ENCODE measurements around the gene IL12RB2.

IL12RB2 gene

GRCh38 chr1:67307251-67308060, at the start of gene IL12RB2:
TSS of gene IL12RB2 (plus strand) at chr1:67307873. CDS start at chr1:67320369, 12,496 bp downstream.
- H3K36me3 Mint-ChIP-seq (ENCODE audit: low read depth) = peaks cover 37% of the 10 kb centered on the region
- peak within 1 kb of the TSS; percentile 96 for H3K4me3 Mint-ChIP-seq
- H3K4me1 Mint-ChIP-seq (ENCODE audit: low read depth) = peaks cover 72% of the 10 kb centered on the region
- H3K27ac Mint-ChIP-seq = peak within 1 kb of the TSS; percentile 98
- peaks cover 8% of the 10 kb centered on the region for H3K27me3 Mint-ChIP-seq
- no peaks in the 10 kb centered on the region for H3K9me3 Mint-ChIP-seq

GRCh38 chr1:67261680-67262079, 46.0 kb upstream of the IL12RB2 start:
- H3K27ac Mint-ChIP-seq = no peak overlapping the region
- no peak overlapping the region for H3K4me3 Mint-ChIP-seq
- H3K36me3 Mint-ChIP-seq (ENCODE audit: low read depth) = no peaks in the 10 kb centered on the region
- H3K27me3 Mint-ChIP-seq = no peaks in the 10 kb centered on the region
- no peaks in the 10 kb centered on the region for H3K9me3 Mint-ChIP-seq
- peaks cover 39% of the 10 kb centered on the region for H3K4me1 Mint-ChIP-seq (ENCODE audit: low read depth)

- H3K4me1 Mint-ChIP-seq (ENCODE audit: low read depth) = peaks cover 39% of the 10 kb centered on the region
- H3K4me3 Mint-ChIP-seq = no peak overlapping the region
- H3K27ac Mint-ChIP-seq = peak overlapping the region; percentile 9
- H3K27me3 Mint-ChIP-seq = no peaks in the 10 kb centered on the region
- no peaks in the 10 kb centered on the region for H3K9me3 Mint-ChIP-seq
- H3K36me3 Mint-ChIP-seq (ENCODE audit: low read depth) = no peaks in the 10 kb centered on the region
These were observed 44.9 kb upstream of the IL12RB2 start for GRCh38 chr1:67262735-67263134.

GRCh38 chr1:67264152-67264551, 43.5 kb upstream of the IL12RB2 start:
- Mint-ChIP-seq H3K36me3 (ENCODE audit: low read depth) (no peaks in the 10 kb centered on the region), H3K4me1 (ENCODE audit: low read depth) (peaks cover 39% of the 10 kb centered on the region), H3K9me3 (no peaks in the 10 kb centered on the region), H3K27ac (no peak overlapping the region), H3K27me3 (no peaks in the 10 kb centered on the region), H3K4me3 (no peak overlapping the region)

GRCh38 chr1:67264899-67265298, 42.8 kb upstream of the IL12RB2 start:
- H3K9me3 Mint-ChIP-seq = no peaks in the 10 kb centered on the region
- H3K27ac Mint-ChIP-seq = no peak overlapping the region
- no peaks in the 10 kb centered on the region for H3K27me3 Mint-ChIP-seq
- peaks cover under 1% of the 10 kb centered on the region for H3K36me3 Mint-ChIP-seq (ENCODE audit: low read depth)
- H3K4me3 Mint-ChIP-seq = peak overlapping the region; percentile 65
- peaks cover 40% of the 10 kb centered on the region for H3K4me1 Mint-ChIP-seq (ENCODE audit: low read depth)

GRCh38 chr1:67269061-67269460, 38.6 kb upstream of the IL12RB2 start:
- Mint-ChIP-seq H3K27ac (no peak overlapping the region), H3K36me3 (ENCODE audit: low read depth) (peaks cover 21% of the 10 kb centered on the region), H3K9me3 (peaks cover 35% of the 10 kb centered on the region), H3K27me3 (no peaks in the 10 kb centered on the region), H3K4me1 (ENCODE audit: low read depth) (peaks cover 53% of the 10 kb centered on the region), H3K4me3 (no peak overlapping the region)

GRCh38 chr1:67270541-67270940, 37.1 kb upstream of the IL12RB2 start:
- H3K27me3 Mint-ChIP-seq = no peaks in the 10 kb centered on the region

GRCh38 chr1:67273591-67273990, 34.1 kb upstream of the IL12RB2 start:
- Mint-ChIP-seq H3K27me3 (no peaks in the 10 kb centered on the region), H3K4me1 (ENCODE audit: low read depth) (peaks cover 66% of the 10 kb centered on the region), H3K36me3 (ENCODE audit: low read depth) (peaks cover 32% of the 10 kb centered on the region), H3K4me3 (no peak overlapping the region), H3K9me3 (peaks cover 53% of the 10 kb centered on the region), H3K27ac (peak overlapping the region; percentile 85)

More at GRCh38 chr1:67270541-67270940, 37.1 kb upstream of the IL12RB2 start:
- Mint-ChIP-seq H3K4me1 (ENCODE audit: low read depth) (peaks cover 56% of the 10 kb centered on the region), H3K36me3 (ENCODE audit: low read depth) (peaks cover 25% of the 10 kb centered on the region), H3K9me3 (peaks cover 36% of the 10 kb centered on the region), H3K27ac (peak overlapping the region; percentile 50), H3K4me3 (no peak overlapping the region)

GRCh38 chr1:67274623-67275325, 32.9 kb upstream of the IL12RB2 start:
- Mint-ChIP-seq H3K4me1 (ENCODE audit: low read depth) (peaks cover 66% of the 10 kb centered on the region), H3K36me3 (ENCODE audit: low read depth) (peaks cover 32% of the 10 kb centered on the region), H3K9me3 (peaks cover 53% of the 10 kb centered on the region), H3K4me3 (peak overlapping the region; percentile 5), H3K27me3 (no peaks in the 10 kb centered on the region), H3K27ac (peak overlapping the region; percentile 77)

GRCh38 chr1:67280696-67281095, 27.0 kb upstream of the IL12RB2 start:
- no peak overlapping the region for H3K27ac Mint-ChIP-seq
- peaks cover 4% of the 10 kb centered on the region for H3K27me3 Mint-ChIP-seq
- H3K4me3 Mint-ChIP-seq = no peak overlapping the region
- peaks cover 41% of the 10 kb centered on the region for H3K4me1 Mint-ChIP-seq (ENCODE audit: low read depth)
- H3K9me3 Mint-ChIP-seq = peaks cover 16% of the 10 kb centered on the region
- H3K36me3 Mint-ChIP-seq (ENCODE audit: low read depth) = peaks cover 5% of the 10 kb centered on the region

- H3K4me3 Mint-ChIP-seq = no peak overlapping the region
- no peak overlapping the region for H3K27ac Mint-ChIP-seq
- H3K9me3 Mint-ChIP-seq = peaks cover 11% of the 10 kb centered on the region
- peaks cover 4% of the 10 kb centered on the region for H3K27me3 Mint-ChIP-seq
- H3K36me3 Mint-ChIP-seq (ENCODE audit: low read depth) = no peaks in the 10 kb centered on the region
- H3K4me1 Mint-ChIP-seq (ENCODE audit: low read depth) = peaks cover 41% of the 10 kb centered on the region
These were observed 26.4 kb upstream of the IL12RB2 start for GRCh38 chr1:67281244-67281643.

- Mint-ChIP-seq H3K27me3 (peaks cover 4% of the 10 kb centered on the region), H3K27ac (peak overlapping the region; percentile 92), H3K4me3 (peak overlapping the region; percentile 48), H3K4me1 (ENCODE audit: low read depth) (peaks cover 57% of the 10 kb centered on the region), H3K9me3 (peaks cover 4% of the 10 kb centered on the region), H3K36me3 (ENCODE audit: low read depth) (peaks cover 5% of the 10 kb centered on the region)
These were observed 21.7 kb upstream of the IL12RB2 start for GRCh38 chr1:67285780-67286488.

- Mint-ChIP-seq H3K27me3 (peaks cover 5% of the 10 kb centered on the region), H3K36me3 (ENCODE audit: low read depth) (peaks cover 5% of the 10 kb centered on the region), H3K9me3 (peaks cover 4% of the 10 kb centered on the region), H3K4me1 (ENCODE audit: low read depth) (peaks cover 34% of the 10 kb centered on the region), H3K4me3 (no peak overlapping the region), H3K27ac (no peak overlapping the region)
These were observed 17.4 kb upstream of the IL12RB2 start for GRCh38 chr1:67290236-67290635.

- Mint-ChIP-seq H3K4me1 (ENCODE audit: low read depth) (peaks cover 16% of the 10 kb centered on the region), H3K27me3 (peaks cover 18% of the 10 kb centered on the region), H3K9me3 (no peaks in the 10 kb centered on the region), H3K4me3 (no peak overlapping the region), H3K36me3 (ENCODE audit: low read depth) (no peaks in the 10 kb centered on the region), H3K27ac (peak overlapping the region; percentile 80)
These were observed 12.6 kb upstream of the IL12RB2 start for GRCh38 chr1:67294836-67295617.
